GM19025 (cell line): ENCODE results near the gene RASGEF1C.
"Not testable (repeated sequence)": the region's sequence is repeated elsewhere in the genome, so short reads cannot be mapped to it uniquely, and the experiment has no call there.

ENCODE experiments used
- ATAC-seq: cut with Tn5 transposase; IDR thresholded peaks from one replicate; pipeline ENCODE4 v1.9.1; 2021; ENCODE audit warnings: mild to moderate bottlenecking, low read depth, moderate library complexity; ENCODE audit not compliant: unreplicated experiment

RASGEF1C gene

DNA sequence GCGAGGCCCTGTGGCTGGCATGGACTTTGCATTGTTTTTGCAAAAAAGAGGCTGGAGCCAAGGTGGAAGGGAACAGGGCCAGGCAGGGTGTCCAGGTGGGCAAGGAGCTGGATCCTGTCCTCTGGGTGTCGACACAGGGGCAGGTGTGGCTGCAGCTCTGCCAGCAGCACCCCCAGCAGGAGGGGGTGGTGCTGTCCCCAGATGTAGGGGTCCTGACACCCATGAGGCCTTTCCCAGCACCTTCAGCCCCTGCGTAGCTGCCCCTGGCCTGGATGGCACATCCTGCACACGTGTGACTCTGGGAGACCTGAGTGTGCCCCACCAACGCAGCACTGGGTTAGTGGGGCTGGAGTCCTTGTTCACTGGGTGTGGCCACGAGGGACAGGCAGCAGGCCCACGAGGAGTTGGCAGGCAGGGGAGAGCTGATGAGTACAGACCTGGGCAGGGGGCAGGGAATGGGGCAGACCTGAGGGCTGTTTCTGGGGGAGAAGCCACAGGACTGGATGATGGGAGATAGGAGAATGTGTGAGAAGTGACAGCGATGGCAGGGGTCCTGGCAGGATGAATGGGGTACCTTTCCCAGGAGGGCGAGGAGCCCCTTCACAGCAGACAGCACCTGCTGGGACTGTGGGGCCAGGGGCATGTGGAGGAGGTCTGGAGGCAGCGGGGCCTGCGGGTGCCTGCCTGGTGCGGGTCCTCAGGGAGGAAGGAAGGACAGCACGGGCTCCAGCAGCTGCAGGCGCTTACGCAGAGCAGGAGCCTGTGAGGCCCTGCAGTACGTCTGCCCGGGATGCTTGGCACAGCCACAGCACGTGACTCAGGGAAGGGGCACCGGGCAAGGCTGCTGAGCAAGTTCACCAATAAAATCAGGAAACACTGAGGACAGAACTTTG lies 3.6 kb upstream of the RASGEF1C start:
- ATAC-seq, result no peak

DNA sequence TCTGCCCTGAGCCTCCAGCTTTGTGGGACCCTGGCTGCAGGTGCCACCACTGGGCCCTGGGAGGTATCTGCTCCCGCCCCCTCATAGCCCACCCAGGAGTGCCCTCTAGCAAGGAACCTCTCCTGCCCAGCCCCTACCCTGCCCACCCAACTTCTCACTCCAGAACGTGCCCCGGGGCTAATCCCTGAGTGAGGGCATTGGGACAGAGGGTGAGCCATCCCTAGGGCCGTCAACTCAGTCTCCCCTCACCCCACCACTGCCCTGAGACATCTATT lies 2.7 kb upstream of the RASGEF1C start:
- no peak for ATAC-seq

GRCh38 chr5:180210961-180211760 lies 2.1 kb upstream of the RASGEF1C start:
- ATAC-seq, result no peak

DNA sequence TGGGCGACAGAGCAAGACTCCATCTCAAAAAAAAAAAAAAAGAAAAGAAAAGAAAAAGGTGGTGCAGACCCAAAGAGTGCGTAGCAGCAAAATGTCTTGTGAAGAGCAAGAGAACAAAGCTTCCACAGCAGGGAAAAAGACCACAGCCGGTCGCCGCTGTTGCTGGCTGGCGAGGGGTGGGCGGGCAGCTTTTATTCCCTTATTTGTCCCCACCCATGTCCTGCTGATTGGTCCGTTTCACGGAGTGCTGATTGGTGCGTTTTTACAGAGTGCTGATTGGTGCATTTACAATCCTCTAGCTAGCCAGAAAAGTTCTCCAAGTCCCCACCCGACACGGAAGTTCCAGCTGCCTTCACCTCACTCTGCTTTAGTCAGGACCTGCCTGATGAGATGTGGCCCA lies 1.1 kb upstream of the RASGEF1C start:
- ATAC-seq, result not testable (repeated sequence)

GRCh38 chr5:180208435-180209081 lies 453 bp downstream of the RASGEF1C start:
- ATAC-seq, result no peak

GRCh38 chr5:180208038-180208434 lies 975 bp downstream of the RASGEF1C start:
- no peak for ATAC-seq

DNA sequence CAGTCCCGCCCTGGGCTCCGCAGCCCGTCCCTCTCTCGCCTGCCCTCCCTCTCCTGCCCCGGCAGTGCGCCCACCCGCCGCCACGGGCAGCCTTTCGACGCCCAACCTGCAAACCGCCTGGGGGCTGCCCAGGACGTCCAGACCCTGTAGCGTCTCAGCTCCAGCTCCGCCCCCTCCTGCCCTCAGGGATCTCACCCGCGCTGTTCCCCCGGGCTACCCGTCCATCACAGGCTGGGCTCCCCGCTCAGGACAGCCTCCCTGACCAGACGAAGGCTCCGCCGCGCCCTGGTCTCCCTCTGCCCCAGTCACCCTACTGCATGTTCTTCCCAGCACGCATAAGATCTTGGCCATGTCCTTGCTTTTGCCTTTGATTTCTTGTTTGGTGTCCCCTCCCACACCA lies 1.4 kb downstream of the RASGEF1C start:
- ATAC-seq, result no peak

GRCh38 chr5:180206993-180207392 lies 2.0 kb downstream of the RASGEF1C start:
- no peak for ATAC-seq

DNA sequence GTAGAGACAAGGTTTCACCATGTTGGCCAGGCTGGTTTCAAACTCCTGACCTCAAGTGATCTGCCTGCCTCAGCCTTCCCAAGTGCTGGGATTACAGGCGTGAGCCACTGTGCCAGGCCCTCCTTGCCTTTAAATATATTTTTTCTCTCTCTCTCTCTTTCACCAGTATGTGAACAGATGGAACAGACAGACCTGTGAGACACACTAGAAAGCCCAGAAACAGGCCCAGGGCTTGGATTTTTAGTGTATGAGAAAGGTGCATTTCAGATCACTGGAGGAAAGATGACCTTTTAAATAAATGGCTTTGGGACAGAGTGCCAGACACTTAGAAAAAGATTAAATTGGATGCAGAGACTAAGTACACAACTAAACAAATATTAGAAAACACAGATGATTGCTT lies 3.1 kb downstream of the RASGEF1C start:
- ATAC-seq, result no peak

GRCh38 chr5:180204276-180204819 lies 4.7 kb downstream of the RASGEF1C start:
- ATAC-seq, result no peak

- no peak for ATAC-seq
These were observed 6.0 kb downstream of the RASGEF1C start for GRCh38 chr5:180202939-180203573.

GRCh38 chr5:180201051-180201987 lies 7.7 kb downstream of the RASGEF1C start:
- no peak for ATAC-seq

DNA sequence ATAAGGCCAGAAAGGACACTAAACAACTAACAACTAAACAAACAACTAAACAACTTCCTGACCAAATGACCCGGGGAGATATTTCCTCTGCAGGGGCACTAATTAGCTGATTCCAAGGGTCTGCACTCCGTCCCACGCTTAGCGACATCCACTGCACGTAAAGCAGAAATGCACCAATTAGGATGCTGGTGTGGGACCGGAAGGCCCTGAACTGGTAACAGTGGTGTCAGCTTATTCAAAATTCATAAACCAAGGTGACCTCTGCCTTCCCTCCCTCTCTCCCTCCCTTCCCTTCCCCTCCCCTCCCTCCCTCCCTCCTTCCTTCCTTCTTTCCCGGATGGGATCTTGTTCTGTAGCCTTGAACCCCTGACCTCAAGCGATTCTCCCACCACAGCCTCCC lies 9.6 kb downstream of the RASGEF1C start:
- ATAC-seq, result no peak

DNA sequence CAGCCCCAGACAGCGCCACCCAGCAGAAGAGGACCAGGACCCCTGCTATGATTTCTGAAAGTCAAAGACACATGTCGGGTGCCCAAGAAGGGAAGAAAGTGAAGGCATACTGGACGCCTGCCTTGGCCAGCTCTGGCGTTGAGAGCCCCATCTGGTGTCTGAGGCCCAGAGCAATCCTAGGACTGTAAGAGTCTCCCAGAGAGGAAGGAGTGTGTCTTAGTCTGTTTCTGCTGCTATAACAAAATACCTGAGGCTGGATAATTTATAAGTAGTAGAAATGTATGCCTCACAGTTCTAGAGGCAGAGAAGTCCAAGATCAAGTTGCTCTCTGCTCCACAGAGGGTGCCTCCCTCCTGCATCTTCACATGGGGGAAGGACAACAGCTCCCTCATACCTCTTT lies 10.8 kb downstream of the RASGEF1C start:
- ATAC-seq, result no peak

DNA sequence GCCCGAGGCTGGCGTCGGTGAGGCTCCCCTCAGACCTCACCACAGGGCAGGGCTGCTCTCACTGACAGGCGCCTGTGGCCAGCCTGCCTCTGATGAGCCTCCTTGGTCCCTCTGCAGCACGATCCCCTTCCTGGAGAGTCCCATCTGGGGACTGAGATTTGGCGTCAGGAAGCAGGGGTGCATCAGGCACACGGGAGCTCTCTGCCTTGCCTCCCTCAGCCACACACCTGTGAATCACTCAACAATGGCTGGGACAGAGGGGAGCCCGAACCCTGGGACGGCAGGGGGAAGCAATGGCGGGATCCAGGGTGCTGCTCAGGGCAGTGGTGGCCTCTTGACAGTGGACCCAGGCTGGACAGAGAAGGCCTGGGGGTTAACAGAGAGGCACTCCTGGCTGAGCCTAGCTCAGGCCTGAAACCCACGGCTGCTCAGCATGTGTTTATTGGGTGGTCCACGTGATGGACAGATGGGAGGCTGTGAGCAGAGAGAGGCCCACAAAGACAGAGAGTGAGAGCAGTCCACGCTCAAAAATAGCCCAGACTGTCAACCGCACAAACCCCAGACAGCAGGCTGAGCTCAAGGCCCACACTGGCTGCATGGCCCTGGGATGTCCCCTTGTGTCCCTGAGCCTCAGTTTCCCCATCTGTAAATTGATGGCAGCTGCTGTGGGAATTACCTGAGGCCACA lies 11.9 kb downstream of the RASGEF1C start:
- ATAC-seq, result no peak

GRCh38 chr5:180194410-180195345 lies 14.3 kb downstream of the RASGEF1C start:
- no peak for ATAC-seq

DNA sequence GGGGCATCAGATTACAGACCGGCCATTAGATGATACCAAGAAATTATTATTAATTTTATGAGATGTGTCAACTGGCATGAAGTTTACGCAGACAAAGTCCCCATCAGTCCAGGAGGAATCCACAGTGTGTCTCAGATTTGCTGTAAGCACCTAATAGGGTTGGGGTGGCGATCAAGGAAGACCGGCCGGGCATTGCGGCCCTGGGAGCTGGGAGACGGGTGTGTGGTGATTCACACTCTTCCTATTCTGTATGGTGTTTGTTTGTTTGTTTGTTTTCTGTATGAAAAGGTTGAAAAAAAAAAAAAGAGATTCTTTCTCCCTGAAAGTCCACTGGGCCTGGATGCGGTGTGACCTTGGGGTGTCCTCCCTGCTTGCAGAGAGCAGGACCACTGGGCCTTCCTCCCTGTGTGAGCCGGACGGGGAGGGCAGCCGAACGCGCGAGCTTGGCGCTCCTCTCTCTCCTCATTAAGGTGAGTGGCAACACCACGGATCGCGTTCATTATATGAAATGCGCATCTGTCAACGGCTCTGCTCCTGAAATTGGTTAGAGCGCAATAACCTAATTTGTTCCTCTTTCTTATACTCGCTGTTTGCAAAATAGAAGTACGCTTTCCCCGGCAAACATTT lies 15.1 kb downstream of the RASGEF1C start:
- no peak for ATAC-seq
